Measurements from ENCODE around the gene CORO6.
A peak's percentile ranks its signal among the peaks of the same experiment; 100 is the strongest.

CORO6 gene

DNA sequence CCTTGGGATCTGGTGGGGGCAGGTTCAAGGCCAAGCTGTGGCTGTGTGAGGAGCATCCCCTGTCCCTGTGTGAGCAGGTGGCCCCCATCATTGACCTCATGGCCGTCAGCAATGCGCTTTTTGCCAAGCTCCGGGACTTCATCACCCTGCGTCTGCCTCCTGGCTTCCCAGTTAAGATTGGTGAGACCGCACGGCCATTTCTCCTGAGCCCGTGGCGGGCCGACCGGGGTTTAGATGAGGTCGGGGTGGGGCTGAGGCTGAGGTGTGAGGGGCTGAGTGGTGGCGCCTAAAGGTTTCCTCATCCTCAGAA is 10.7 kb downstream of the CORO6 start:
- DNase-seq: no peak

DNA sequence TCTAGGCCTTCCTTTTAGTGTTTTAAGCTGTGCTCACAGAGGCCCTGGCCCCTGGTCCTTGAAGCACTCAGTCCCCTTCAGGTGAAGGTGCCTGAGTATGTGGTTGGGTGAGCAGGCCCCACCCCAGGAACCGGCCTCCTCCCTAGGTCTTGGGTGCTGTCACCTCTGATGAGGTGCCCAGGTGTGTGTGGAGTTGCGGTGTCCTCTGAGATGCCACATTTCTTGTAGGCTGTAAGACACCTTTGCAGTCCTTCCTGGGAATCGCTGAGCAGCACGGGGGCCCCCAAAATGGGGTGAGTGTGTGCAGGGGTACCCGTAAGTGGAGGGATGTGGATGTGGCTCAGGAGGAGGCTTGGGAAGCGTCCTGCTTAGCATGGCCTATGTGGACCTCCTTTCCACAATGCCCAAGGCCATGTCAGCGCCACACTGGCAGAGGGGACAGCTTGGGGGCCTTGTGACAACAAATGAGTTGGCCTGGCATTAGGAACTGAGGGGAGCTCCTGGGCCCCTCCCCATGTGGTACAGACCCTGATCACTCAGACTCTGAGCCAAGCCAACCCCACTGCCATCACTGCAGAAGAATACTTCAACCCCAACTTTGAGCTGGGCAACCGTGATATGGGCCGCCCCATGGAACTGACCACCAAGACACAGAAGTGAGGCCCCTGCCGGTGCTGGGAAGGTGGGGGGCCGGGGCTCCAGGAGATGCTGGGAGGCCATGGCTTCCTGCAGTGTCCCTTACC is 11.2 kb downstream of the CORO6 start:
- DNase-seq: no peak

DNA sequence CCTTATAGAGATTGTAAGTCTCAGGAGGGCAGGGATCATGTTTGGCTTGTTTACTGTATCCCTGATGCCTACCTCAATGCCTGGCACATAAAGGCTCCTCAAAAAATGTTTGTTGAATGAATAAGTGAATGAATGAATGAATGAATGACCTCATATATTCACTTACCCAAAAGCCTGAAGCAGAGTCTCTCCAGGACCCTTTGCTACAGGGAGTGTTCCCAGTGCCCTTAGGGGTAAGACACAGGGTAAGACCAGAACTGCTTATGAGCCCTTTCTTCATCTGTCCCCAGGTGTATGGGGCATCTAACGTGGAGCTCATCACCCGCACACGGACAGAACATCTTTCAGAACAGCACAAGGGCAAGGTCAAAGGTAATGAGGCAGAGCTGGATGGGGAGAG is 12.3 kb downstream of the CORO6 start:
- no peak for DNase-seq

DNA sequence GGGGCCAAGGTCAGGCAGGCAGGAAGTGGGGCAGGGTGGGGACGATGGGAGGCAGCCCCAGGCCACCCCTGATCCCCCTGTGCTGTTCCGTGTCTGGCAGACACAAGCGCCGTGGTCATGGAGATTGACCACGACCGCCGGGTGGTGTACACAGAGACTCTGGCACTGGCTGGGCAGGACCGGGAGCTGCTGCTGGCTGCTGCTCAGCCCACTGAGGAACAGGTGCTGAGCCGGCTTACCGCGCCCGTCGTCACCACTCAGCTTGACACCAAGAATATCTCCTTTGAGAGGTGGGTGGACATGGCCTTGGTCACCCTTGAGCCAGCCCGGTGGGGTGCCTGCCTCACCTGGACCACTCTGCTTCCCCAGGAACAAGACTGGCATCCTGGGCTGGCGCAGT is 13.7 kb downstream of the CORO6 start:
- DNase-seq: no peak

DNA sequence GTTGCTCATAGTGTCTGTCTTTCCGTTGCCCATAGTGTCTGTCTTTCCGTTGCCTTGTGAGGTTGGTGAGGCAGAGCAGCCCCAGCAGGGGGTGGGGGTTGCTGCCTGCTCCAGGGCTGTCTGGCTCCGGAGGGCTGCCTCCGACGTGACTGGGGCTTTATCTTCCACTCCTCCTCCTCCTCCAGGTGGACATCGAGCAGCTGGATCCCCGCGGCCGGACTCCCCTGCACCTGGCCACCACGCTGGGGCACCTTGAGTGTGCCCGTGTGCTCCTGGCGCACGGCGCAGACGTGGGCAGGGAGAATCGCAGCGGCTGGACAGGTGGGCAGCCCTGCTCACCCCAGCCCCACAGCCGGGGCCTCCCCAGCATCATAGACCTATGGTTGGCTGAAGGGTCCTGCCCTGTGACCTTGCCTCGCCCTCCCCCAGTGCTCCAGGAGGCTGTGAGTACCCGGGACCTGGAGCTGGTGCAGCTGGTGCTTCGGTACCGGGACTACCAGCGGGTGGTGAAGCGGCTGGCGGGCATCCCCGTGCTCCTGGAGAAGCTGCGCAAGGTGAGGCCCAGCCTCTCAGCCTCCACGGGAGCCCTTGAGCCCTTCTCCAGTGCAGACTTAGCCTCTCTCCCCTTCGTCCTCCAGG is 15.0 kb downstream of the CORO6 start:
- no peak for DNase-seq

DNA sequence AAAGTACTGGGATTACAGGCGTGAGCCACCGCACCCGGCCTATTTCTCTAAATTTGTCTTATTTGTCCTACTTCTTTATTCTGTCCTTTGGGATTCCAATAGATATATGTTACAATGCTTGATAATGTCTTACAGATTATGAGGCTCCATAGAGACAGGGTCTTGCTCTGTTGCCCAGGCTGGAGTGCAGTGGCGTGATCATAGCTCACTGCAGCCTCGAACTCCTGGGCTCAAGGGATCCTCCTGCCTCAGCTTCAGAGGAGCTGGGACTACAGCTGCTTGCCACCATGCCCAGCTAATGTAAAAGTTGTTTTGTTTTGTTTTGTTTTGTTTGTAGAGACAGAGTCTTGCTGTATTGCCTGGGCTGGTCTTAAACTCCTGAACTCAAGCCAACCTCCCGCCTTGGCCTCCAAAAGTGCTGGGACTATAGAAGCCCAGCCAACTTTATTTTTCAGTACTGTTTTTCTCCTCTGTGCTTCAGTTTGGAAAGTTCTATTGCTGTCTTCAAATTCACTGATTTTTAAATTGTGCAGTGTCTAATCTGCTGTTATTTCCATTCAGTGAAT is 19.5 kb downstream of the CORO6 start:
- DNase-seq: no peak

DNA sequence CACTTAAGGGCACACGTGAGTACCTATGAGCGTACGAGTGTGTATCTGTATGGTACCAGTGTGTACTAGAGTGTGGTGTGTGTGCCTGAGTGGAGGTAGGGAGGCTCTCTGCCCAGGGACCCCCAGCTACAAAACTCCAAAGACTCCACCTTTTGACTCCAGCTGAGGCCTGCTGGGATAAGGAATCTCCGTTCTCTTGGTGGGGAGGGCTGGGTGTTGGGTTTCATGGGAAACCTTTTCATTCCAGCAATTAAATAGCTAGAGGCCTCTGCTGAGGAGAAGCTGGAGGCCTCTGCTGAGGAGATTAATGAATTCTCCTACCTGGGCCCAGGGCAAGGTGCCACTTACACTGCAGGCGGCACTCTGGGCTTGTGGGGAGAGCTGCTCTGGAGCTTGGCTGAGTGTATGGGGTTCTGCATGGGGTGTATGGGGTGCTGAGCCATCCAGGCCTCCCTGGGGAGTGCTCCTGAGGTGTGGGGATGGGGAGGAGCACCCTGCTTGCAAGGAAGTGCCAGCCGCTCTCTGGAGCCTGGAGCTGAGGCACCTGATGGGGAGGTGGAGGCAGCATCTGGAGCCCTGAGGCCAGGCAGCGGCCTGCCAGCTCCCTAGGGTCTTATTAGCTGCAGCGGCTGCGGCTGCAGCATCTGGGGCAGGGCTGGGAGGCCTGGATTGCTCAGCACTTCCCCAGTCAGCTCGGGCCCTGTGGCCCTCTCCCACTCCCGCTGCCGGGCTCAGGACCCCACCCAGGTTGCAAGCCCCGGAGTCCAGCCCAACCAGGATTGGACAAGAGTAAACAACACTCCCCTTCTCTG is 25.1 kb downstream of the CORO6 start:
- no peak for DNase-seq

DNA sequence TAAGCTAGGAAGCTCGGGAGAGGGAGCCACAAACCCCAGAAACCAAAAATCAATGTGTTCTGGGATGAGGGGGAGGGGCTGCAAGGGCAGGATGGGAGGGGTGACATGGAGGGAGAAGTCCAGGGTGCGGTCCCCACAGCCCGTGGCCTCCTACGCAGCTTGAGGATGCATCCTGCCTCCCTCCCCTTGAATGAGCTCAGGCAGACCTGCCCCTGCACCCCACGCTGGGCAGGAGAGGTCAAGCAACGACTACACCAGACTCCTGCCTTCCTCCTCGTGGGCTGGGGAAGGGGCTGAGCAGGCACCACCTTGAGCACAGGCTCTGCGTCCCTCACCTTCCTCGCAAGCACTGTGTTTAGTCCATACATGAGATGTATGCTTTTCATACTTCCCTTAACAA is 25.9 kb downstream of the CORO6 start:
- no peak for DNase-seq

DNA sequence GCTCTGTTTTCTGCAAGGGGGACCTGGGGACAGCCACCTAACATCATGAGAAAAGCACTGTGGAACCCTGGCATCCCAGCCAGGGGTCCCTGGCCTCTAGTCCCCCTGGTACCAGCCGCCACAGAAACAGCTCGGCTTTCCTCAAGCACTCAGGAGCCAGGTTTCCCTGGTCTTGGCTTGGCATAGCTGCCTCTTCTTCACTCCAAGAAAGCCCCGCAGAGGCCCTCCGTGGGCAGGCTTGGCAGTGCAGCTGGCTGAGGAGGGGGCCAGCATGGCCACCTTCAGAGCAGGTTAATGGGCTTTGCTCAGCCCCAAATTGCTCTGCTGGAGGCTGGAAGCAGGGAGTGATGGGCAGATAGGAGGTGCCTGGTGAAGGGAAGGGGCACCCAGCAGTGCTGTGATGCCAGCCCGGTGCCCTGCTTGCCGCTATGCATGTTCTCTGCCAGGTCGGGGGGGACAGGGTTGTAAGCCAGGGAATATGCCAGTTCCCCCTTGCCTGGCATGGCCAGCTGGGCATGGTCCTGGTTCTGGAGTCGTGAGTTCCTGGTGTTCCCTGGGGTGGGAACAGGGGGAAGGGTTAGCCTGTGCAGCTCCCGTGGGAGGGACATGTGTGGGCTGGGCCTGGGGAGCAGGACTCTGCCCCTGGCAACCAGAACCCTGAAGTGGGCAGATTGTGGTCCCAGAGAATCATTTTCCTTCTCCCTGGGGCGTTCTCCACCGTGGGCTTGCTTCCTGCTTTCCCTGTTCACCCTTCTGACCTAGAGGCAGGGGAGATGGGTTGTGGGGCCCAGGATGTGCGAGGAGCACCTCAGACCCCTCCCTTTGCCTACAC is 26.6 kb downstream of the CORO6 start:
- no peak for DNase-seq

DNA sequence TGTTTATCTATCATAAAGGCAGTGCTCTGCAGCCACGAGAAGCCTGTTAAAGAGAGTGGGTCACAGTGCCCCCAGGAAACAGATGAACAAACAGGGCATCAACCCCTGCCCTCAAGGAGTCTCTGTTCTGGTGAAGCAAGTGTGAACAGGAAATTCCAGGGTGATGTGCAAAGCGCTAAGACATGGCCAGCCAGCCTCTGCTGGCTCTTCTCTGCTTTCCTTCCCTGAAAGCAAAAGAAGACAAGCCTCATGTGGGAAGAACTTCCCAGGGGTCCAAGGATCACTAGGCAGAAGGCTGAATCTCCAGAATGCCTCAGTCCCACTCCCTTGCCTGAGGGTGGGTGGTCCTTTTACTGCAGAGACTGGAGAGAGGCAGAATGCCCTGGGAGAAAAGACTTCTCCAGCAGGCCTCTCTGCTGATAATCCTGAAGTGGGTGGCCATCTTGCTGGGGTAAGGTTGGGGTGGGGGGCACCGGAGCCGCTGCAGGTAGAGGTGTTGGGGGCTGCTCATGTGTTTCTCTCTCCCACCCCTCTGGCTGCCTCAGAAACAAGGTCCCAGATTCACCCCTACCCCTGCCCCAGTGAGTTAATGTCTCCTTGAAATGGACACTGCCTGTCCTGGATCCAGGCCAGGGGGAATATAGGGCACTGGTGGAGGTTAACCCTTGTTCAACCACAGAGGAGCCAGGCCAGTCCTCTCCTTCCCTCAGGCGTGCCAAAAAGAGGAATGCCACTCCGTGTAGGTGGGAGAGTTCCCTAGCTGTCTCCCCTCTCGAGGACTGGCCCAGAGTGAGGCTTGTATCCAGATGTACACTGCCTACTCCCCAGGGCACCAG is 27.4 kb downstream of the CORO6 start:
- DNase-seq: no peak

DNA sequence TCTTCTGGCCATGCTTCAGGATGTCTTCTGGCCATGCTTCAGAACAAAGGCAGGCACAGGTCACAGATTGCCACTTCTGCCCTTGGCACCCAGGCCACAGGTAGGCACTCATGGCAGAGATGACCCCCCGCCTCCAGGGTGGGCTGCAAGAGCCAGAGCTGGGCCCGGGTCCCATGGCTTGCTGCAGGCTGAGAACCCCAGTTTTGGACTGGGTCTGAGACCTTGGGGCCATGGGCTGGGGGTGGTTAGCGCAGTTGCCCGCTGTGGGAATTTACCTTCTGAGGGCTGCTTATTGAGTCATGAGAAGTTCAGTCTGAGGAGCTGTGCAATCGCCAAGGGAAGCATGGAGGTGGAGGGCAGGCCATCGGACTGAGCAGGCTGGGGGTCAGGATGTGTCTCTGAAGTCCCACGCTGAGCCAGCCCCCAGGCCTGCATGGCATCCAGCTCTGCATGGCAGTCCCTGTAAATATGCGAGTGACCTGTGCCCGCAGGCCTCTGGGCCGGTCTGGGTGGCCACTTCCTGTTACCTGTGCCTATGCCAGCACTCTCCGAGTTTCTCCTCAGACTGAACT is 28.1 kb downstream of the CORO6 start:
- no peak for DNase-seq

DNA sequence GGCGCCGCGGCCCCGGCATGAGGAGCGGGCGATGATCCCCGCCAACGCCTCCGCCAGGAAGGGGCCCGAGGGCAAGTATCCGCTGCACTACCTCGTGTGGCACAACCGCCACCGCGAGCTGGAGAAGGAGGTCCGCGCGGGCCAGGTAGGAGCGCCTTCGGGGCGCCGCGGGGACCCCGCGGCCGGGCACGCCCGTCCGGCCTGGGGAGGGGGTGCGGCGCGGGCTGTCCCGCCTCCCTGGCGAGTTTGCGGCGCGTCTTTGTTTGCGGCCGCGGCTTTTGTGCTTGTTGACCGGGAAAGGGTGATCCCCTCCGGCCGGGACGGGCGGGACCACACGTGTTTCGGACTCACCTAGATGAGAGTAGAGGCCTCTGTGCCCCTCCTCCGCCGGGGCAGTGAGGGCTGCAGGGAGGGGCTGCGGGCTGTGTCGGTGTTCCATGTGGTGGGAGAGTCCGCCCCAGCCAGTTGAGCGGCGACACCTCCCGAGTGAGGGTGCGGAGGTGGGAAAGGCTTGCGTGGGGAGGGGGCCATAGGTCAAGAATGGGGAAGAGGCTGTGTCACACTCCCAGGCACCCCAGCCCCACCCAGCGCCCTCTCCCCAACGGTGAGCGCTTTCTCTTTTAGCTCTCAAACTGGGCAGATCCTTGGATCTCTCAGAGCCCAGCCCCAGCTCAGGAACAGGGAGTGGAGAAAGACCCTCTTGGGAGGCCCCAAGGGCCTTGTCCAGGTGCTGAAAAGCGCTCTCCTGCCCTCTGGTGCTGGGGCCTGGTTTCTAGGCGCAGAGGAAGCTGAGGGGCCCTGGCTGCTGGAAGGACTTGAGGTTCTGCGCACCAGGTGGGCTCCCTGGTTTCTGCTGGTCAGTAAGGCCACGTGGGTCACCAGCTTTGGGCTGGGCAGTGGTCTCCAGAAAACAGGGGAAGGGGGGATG is 28.9 kb downstream of the CORO6 start:
- DNase-seq: no peak

DNA sequence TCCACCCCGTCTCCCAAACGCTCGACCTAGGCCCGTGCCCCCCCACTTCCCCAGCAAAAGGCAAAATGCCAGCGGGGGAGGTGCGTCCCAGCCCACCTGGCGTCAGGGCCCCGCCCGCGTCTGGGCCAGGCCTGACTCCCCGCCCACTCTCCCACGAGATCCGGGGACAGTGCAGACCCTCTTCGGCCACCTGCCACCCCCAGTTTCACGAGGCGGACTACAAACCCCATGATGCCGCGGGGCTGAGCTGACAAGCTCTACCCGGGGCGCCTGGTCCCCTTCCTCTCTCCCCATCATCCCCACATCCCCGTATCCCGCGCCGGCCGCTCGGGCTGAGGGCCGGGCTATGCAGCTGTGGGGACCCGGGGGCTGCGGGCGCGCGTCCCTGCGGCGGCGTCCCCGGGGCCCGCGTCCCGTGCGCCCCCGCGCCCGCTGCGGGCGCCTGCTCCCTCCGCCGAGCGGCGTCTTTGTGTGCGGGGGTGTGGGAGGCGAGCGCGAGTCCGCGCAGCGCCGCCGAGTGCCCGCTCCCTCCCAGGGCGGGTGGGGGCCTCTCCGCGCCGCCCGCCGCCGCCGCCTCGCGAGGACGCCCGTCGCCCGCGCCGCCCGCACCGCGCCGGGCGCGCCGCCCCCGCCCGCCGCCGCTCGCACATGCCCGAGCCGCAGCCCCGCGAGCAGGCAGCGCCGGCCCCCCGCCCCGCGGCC is 29.7 kb downstream of the CORO6 start, which contains the start of gene ANKRD13B:
TSS of gene ANKRD13B (plus strand) at position 283 of the 702 bp plus-strand sequence. CDS start 490 bp downstream, outside the sequence.
- no peak for DNase-seq

DNA sequence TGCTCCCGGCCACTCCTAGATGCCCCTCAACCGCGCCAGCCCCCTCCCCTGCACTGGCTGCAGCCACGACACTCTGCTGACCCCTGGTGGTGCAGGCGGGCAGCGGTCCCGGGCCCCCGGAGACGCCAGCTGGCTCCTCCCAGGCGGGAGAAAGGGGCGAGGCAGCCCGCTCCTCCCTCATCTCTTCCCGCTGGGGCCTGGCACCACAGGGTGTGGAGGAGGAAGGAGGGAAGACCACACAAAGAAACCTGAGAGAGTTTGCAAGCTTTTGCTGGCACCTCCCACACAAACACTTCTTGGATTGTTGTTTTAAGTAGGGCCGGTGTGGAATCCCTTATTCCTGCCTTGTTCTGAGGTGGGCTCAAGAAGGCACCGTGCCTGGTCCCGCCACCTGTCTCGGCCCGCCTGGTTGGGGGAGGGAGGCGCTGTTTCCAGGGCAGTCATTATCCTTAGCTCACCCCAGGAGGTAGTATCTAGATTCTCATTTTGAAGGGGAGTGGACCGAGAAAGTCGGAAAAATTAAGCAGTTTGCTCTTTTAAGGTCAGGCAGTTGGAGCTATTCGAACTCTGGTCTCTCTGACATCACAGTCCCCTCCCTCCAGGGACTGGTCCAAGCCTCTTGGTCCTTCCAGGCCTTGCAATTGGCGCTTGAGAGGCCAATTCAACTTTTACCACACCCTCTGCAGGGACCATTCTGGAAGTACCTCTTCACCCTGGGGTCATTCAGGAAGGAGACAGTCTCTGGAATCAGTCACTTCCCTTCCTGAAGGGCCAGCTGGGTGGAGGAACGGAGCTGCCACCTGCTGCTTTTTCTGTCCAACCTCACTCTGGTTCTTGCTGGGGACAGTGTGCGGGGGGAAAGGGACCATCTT is 30.7 kb downstream of the CORO6 start:
- DNase-seq: peak; percentile 78

DNA sequence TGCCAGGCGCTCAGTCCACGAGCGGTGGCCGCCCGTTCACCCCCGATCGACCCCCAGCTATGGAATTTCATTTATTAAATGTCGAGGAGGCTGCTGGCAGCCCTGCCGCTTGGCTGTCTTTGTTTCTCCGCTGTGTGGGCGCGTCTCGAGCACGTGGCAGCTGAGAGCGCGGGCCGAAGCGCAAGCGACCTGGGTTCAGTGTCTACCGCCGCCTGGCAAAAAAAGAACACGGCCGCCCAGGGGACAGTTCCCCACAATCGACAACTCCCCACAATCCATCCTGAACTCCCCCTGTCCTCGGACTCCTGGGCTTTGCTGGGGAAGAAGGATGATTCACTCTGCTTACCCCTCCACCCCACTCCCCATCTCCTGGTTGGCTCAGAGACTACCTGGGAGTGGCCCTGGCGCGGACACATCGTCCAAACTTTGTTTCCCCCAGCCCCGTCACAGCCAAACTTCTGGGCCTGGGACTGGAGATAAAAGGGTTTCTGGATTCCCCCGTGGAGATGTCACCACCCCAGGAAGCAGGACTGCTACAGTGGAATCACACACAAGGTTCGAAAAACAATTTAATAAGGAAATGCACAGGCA is 31.5 kb downstream of the CORO6 start:
- no peak for DNase-seq

DNA sequence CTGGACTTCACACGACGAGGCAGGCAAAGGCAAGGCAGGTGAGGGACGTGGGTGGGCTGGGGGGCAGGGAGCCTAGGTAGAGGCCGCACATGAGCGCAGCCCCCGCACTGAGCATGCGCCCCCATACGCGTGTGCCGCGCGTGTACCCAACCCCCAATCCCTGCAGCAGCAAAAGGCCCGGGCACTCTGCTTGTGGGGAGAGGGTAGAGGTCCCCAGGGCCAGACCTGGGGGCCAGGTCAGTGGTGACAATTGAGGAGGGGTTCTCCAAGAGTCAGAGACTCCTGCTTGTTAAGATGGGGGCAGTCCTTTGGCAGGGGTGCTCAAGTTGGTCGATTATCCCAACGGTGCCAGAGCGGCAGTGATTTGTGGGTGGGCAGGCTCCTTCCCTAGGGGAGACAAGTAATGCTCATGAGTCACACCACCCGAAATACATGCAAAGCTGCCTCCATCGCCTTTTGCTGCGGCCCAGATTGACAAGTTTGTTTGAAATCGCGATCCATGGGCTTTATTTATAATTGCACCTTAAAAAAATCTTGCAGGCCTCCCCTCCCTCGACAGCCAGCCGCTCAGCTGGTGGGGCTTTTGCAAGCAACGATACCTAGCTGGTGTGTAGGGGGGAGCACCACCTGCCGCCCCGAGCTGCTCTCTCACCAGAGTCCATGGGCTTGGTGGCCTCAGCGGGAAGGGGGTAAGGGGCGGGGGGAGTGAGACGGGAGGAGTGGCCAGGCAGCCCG is 32.1 kb downstream of the CORO6 start:
- DNase-seq: peak; percentile 19
